ENCODE data around the gene RXFP4.
A peak's percentile ranks its signal among the peaks of the same experiment; 100 is the strongest.

RXFP4 gene

DNA sequence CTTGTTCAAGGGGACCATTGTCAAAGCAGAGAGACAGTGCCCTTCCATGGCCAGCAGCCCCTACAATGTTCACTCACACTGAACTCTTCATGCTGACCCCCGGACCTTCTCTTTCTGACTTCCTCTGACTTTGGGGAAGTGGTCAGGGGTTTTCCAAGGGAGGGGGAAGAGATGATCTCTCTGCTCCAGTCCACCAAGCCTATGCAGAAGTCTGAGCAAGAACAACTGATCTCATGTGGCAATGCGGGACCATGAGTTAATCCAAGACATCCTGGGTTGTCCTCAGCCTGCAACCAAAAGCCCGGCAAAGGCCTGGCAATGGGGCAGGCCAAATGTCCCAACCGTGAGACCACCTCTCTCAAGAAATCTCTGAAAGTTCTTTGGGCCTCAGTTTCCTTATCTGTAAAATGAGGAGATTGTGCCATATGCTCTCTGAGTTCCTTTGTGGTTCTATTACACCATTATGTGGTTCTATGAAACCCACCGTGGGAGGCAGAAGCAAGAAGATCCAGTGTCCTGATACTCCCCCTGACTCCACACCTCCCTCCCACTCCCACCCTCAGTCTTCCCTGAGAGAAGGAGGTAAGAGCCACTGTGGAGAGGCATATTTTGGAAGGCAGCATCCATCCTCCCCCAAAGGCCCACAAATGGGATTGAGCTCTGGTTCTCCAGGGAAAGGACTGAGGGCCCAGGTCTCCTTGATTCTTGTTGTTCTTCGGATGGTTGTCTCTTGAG, 48.7 kb downstream of the RXFP4 start:
- DNase-seq, result peak; percentile 44

More for the DNA sequence above, 48.7 kb downstream of the RXFP4 start:
- in situ Hi-C loops (cut with MboI; ENCODE audit: low pct_unique_long_range_greater_than_20kb, low sequenced_read_pairs), result no loop called here
